Measurements from ENCODE around the gene DGCR6L.
"Not testable (repeated sequence)": the region's sequence is repeated elsewhere in the genome, so short reads cannot be mapped to it uniquely, and the experiment has no call there.

- not testable (repeated sequence) for TF ChIP-seq CTCF, POLR2A (IDR thresholded peaks at IDR 0.05)
Measured at GRCh38 chr22:20289182-20290044, 30.4 kb downstream of the DGCR6L start.

All from uterus (tissue), 2 donors.